PC-9 (cell line): ENCODE results near the gene IL11. TPM values are rescaled to one million over a fixed set of nuclear protein-coding genes. Genes with fewer than 3 reads are reported as not detected.

Experiments used
- BruUV-seq: library from RNA; stranded (reverse); fragments of 400-500 nt; replicated peaks from 2 replicates; lab custom pipeline; 2021; lab: Mats Ljungman, UMichigan
- CTCF ChIA-PET: fragments of 300-600 bp; sonication (Branson Sonifier 250); formaldehyde crosslinking; loops from one replicate; lab custom pipeline; 2022; ENCODE audit warnings: antibody characterized with exemption; lab: Charles Lee
- POLR2A ChIA-PET: fragments of 300-600 bp; sonication (Branson Sonifier 250); formaldehyde crosslinking; loops from one replicate; lab custom pipeline; 2022; ENCODE audit warnings: antibody characterized with exemption; ENCODE audit not compliant: unreplicated experiment; lab: Charles Lee
- DNase-seq, 2 experiments: peaks; one replicate each; pipeline versions ENCODE4 v3.0.0 to v3.0.0-alpha.2; 2015 to 2022; ENCODE audit warnings: mixed read lengths in 1 of 2
- H2AFZ ChIP-seq: fragments of 200-600 bp; sonication (generic); 2 replicates; pipeline ENCODE4 v1.8.1; 2017; ENCODE audit warnings: antibody characterized with exemption
- H3F3A ChIP-seq: fragments of 200-600 bp; sonication (generic); 2 replicates; pipeline ENCODE4 v1.8.1; 2017; ENCODE audit warnings: antibody characterized with exemption, mild to moderate bottlenecking, low read depth; ENCODE audit not compliant: insufficient read depth
- H3K27ac ChIP-seq: fragments of 200-600 bp; sonication (generic); 2 replicates; pipeline ENCODE4 v1.6.1; 2016; ENCODE audit warnings: mixed run types
- H3K27me3 ChIP-seq: fragments of 200-600 bp; sonication (generic); 2 replicates; pipeline ENCODE4 v1.6.1; 2016; ENCODE audit warnings: low read depth, mixed run types; ENCODE audit not compliant: insufficient read depth
- H3K36me3 ChIP-seq: fragments of 200-600 bp; sonication (generic); 2 replicates; pipeline ENCODE4 v1.6.1; 2016; ENCODE audit warnings: low read depth, mixed run types
- H3K4me1 ChIP-seq: fragments of 200-600 bp; sonication (generic); replicated peaks from 2 replicates; pipeline ENCODE4 v1.6.1; 2016; ENCODE audit warnings: mixed run types; ENCODE audit not compliant: insufficient read depth
- H3K4me2 ChIP-seq: fragments of 200-600 bp; sonication (generic); 2 replicates; pipeline ENCODE4 v1.6.1; 2017; ENCODE audit warnings: mixed run types
- H3K4me3 ChIP-seq: fragments of 200-600 bp; sonication (generic); 2 replicates; pipeline ENCODE4 v1.6.1; 2016; ENCODE audit warnings: mixed run types
- H3K79me2 ChIP-seq: fragments of 200-600 bp; sonication (generic); 2 replicates; pipeline ENCODE4 v1.6.1; 2017; ENCODE audit warnings: low read depth, mixed run types
- H3K9me2 ChIP-seq: fragments of 200-600 bp; sonication (generic); 2 replicates; pipeline ENCODE4 v1.8.1; 2017; ENCODE audit warnings: mild to moderate bottlenecking; ENCODE audit not compliant: insufficient read depth
- H3K9me3 ChIP-seq: fragments of 200-600 bp; sonication (generic); 2 replicates; pipeline ENCODE4 v1.8.1; 2016; ENCODE audit warnings: low read depth; ENCODE audit not compliant: insufficient read depth
- H4K20me1 ChIP-seq: fragments of 200-600 bp; sonication (generic); 2 replicates; pipeline ENCODE4 v1.8.1; 2017; ENCODE audit not compliant: insufficient read depth
- CTCF ChIP-seq: fragments of 200-600 bp; sonication (generic); conservative IDR thresholded peaks from 2 replicates; pipeline ENCODE4 v1.6.1; 2017; ENCODE audit warnings: mixed run types, antibody characterized with exemption, mild to moderate bottlenecking, moderate library complexity
- EZH2 ChIP-seq: fragments of 200-600 bp; sonication (generic); IDR thresholded peaks from 2 replicates; pipeline ENCODE4 v1.8.0; 2017; ENCODE audit warnings: antibody characterized with exemption, low read depth
- intact Hi-C: fragments of 100-400 bp; cut with micrococcal nuclease; formaldehyde crosslinking; loops from one replicate; pipeline ENCODE4 v1.10.0; 2022; ENCODE audit not compliant: unreplicated experiment
- total RNA-seq: library from RNA; stranded (reverse); gene quantifications from 2 replicates; pipeline ENCODE4 v1.2.3, GENCODE V29; 2021

Gene IL11
- total RNA-seq, 1 experiment from 2014 or later: 4.1 TPM

GRCh38 chr19:55322204-55322885, 47.9 kb downstream of the IL11 start:
- CTCF ChIA-PET: interaction anchor here (0.6 to 1.1 kb wide), 2 partner anchors 21 to 147 kb away, joined by 3 to 5 read pairs; no protein-coding TSS in a partner anchor
- Histone ChIP-seq H3K79me2 (no peaks in the 10 kb centered on the region), H2AFZ (no peak overlapping the region), H3K27me3 (no peaks in the 10 kb centered on the region), H3K9me2 (no peaks in the 10 kb centered on the region), H3K9me3 (no peaks in the 10 kb centered on the region), H4K20me1 (no peaks in the 10 kb centered on the region), H3K4me2 (no peak overlapping the region), H3K4me1 (0 out of 2 replicates have a peak, but pooled peaks cover 3% of the 10 kb centered on the region), H3K36me3 (no peaks in the 10 kb centered on the region), H3K27ac (no peak overlapping the region), H3K4me3 (no peak overlapping the region), H3F3A (peaks cover 11% of the 10 kb centered on the region; the same call in 1 of the 2 replicates)
- TF ChIP-seq EZH2 (no peak), CTCF (no peak)
- DNase-seq: no peak
- BruUV-seq: no TSS peak
- intact Hi-C loops: no loop called here
- POLR2A ChIA-PET: interaction anchor here (0.6 kb wide), 1 partner anchor 52 kb away, joined by 3 read pairs; no protein-coding TSS in a partner anchor

GRCh38 chr19:55321466-55322137, 48.7 kb downstream of the IL11 start:
- no peak for TF ChIP-seq CTCF
- ChIA-PET POLR2A (interaction anchor here (0.5 to 0.7 kb wide), 2 partner anchors 16 to 80 kb away, joined by 3 to 4 read pairs; no protein-coding TSS in a partner anchor), CTCF (interaction anchor here (1.1 kb wide), 1 partner anchor 20 kb away, joined by 3 read pairs; no protein-coding TSS in a partner anchor)
- BruUV-seq: no TSS peak
- H4K20me1 ChIP-seq: no peaks in the 10 kb centered on the region
- 0 out of 2 replicates have a peak, but pooled peaks cover 3% of the 10 kb centered on the region for H3K4me1 ChIP-seq
- no peak for DNase-seq
- H3K9me3 ChIP-seq: no peaks in the 10 kb centered on the region
- H3K36me3 ChIP-seq: no peaks in the 10 kb centered on the region
- no peaks in the 10 kb centered on the region for H3K79me2 ChIP-seq
- peaks cover 9% of the 10 kb centered on the region; the same call in 1 of the 2 replicates for H3F3A ChIP-seq
- no peaks in the 10 kb centered on the region for H3K9me2 ChIP-seq
- no peak overlapping the region for H3K27ac ChIP-seq
- no peak overlapping the region for H3K4me3 ChIP-seq
- H3K27me3 ChIP-seq: no peaks in the 10 kb centered on the region
- intact Hi-C loops: no loop called here
- H2AFZ ChIP-seq: no peak overlapping the region
- H3K4me2 ChIP-seq: no peak overlapping the region

GRCh38 chr19:55320844-55321419, 49.3 kb downstream of the IL11 start:
- CTCF ChIA-PET: no interaction called here

More at GRCh38 chr19:55320844-55321419, 49.3 kb downstream of the IL11 start:
- 0 out of 2 replicates have a peak, but pooled peaks cover 3% of the 10 kb centered on the region for H3K4me1 ChIP-seq
- no peak for TF ChIP-seq CTCF
- no peak for TF ChIP-seq EZH2
- no peaks in the 10 kb centered on the region for H4K20me1 ChIP-seq
- intact Hi-C loops: no loop called here
- BruUV-seq: no TSS peak
- H3K9me2 ChIP-seq: no peaks in the 10 kb centered on the region
- no peak for DNase-seq
- no peaks in the 10 kb centered on the region for H3K79me2 ChIP-seq
- H3K4me2 ChIP-seq: no peak overlapping the region
- no peaks in the 10 kb centered on the region for H3K36me3 ChIP-seq
- no peak overlapping the region for H3K27ac ChIP-seq
- no peak overlapping the region for H2AFZ ChIP-seq
- H3K4me3 ChIP-seq: no peak overlapping the region
- no peaks in the 10 kb centered on the region for H3K27me3 ChIP-seq
- H3K9me3 ChIP-seq: no peaks in the 10 kb centered on the region
- H3F3A ChIP-seq: peaks cover 6% of the 10 kb centered on the region; the same call in 1 of the 2 replicates
- POLR2A ChIA-PET: no interaction called here
